Stimulated activated CD8-positive, alpha-beta memory T cell treated with anti-CD3 and anti-CD28 coated beads, Interleukin-2, amount 100 ng/mL, for 48 hours (primary cell): ENCODE results near the gene SMAD6.

Experiments used
- DNase-seq, 2 donors: peaks; one replicate each; pipeline ENCODE4 v3.0.0-alpha.2; 2020; ENCODE audit warnings: low read depth in 2 of 2

SMAD6 gene

DNA sequence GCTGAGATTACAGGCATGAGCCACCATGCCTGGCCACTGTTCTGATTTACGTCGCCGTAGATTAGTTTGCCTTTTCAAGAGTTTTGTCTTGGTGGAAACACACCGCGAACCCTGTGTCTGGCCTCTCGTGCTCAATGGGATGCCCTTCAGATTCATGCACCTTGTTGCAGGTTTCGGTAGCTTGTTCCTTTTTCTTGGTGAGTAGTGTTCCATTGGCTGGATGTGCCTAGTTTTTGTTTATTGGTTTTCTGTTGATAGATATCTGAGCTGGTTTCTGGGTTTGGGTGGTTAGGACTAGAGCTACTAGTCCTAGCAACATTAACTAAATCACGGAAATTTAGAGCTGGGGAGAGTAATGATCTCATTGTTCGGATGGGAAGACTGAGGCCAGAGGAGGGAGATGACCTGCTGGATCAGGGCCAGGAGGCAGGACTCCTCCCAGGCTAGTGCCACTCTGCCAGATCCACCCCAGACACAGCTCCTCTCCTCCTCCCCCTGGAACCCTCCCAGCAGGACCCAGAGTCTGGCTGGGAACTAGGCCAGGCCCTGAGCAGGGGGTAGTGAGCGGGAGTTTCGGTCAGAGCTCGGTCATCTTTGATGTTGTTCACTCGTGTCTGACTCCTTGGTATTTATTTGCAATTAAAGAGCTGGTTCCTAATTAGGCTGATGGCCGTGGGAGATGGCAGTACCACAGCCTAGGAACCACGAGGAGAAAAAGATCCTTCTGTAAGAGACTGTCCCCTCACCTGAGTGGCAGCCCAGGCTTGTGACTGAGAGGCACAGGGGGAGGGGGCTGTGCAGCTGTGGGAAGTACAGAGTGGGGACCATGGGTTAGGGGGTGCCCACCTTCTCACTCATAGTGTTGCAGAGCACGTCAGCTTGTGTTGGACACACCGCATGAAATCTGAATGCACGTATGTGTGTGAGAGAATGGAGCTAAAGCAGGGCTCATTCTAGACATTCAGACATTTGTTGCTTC lies 73.4 kb downstream of the SMAD6 start:
- no peak for DNase-seq

DNA sequence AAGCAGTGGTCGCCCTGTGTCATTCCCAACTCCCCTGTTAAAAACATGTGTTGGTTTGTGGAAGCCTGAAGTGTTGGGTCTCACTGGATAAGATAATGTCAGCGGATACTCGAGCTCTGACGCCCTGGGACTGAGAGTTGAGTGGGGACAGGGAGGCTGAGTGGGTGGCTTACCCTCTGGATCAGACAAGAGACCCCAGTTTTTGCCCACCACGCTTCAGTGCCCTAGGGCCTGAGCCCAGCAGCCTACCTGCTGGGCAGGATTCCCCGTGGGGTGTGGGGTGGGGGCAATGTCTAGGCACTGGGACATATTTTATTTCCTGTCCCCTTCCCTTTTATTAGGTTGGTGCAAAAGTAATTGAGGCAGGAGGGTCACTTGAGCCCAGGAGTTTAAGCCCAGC lies 75.0 kb downstream of the SMAD6 start:
- no peak for DNase-seq

DNA sequence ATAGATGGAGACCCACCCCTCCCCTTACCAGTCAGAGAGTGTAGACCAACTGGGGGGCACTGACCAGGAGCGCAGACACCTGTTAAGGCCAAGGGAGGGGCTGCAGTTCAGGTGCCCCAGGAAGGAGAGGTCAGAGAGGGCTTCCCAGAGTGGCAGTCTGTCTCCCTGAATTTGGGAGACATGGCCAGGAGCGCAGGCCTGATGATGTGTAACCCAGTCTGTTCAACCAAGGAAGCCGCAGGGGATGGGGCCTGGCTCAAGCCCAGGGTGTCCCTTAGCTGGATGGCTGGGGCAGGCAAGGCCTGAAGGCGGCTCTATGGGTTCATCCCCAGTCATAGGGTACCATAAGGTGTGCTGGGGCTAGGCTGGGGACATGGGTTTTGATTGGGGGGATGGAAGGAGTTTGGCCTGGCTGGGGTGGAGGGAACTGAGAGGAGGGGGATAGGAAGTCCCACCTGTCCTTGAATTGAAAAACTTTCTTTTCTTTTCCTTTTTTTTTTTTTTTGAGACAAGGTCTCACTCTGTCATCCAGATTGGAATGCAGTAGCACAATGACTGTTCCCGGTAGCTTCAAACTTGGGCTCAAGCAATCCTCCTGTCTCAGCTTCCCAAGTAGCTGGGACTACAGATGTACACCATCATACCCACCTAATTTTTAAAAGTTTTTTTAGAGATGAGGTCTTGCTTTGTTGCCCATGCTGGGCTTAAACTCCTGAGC lies 75.7 kb downstream of the SMAD6 start:
- no peak for DNase-seq

DNA sequence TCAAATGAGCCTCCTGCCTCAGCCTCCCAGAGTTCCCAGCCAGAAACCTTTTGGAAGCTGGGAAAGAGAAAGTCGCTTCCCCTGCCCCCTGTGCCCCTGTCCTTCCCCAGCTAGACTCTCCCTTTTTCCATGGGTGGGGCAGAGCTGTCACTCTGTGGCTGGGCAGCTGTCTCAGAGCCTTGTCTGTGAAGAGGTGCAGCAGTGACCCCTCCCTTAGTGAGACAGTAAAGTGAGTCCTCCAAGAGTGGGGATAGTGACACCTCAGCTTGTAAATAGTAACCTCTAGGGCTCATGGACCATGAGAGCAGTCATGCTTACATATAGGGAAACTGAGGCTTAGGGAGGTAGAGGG lies 76.3 kb downstream of the SMAD6 start:
- DNase-seq = no peak

DNA sequence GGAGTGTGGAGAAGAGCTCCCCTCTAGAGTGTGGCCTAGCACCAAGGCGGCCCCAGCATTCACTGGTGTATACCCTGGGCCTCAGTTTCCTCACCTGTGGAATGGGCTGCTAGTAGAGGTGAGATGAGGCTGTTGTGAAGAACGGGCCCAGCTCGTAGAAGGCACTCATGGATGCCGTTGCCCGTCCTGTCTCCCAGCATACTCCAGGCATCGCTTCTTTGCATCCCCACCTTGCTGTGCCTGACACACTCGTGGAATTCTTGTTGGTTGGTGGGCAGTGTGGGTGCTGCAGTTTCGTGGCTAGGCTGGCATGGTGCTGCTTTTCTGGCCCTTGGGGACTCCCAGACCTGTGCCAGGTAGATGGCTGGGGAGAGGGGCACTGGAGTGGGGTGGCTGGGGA lies 76.7 kb downstream of the SMAD6 start:
- no peak for DNase-seq

DNA sequence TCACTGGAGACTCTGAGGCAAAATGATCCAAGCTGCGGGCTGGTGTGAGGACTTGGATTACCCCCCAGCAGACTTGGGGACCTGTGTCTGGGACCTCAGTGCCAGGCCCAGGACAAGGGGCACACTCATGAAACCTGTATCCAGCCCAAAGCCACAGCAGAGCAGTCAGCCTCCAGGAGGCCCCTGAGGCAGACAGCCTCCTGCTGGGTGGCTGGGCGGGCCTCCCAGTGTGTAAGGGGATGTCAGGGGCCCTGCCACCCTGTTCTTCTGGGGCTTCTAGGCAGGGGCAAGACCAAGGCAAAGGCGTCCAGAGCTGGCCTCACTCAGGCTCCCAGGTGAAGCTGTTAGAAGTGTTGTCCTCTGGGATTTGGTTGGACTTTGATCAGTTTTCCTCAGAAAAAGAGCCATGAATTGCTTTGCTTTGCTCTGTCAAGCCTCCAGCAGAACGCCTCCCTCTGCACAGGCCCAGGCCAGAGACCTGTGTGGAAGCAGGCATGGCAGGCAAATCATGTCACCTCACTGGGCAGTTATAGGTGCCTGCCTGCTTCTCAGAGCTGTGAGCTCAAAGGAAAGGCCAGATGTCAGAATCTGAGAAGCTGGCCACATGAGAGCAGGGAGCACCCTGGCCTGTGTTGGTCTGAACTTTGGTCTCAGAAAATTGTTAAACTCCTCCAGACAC lies 77.4 kb downstream of the SMAD6 start:
- no peak for DNase-seq

DNA sequence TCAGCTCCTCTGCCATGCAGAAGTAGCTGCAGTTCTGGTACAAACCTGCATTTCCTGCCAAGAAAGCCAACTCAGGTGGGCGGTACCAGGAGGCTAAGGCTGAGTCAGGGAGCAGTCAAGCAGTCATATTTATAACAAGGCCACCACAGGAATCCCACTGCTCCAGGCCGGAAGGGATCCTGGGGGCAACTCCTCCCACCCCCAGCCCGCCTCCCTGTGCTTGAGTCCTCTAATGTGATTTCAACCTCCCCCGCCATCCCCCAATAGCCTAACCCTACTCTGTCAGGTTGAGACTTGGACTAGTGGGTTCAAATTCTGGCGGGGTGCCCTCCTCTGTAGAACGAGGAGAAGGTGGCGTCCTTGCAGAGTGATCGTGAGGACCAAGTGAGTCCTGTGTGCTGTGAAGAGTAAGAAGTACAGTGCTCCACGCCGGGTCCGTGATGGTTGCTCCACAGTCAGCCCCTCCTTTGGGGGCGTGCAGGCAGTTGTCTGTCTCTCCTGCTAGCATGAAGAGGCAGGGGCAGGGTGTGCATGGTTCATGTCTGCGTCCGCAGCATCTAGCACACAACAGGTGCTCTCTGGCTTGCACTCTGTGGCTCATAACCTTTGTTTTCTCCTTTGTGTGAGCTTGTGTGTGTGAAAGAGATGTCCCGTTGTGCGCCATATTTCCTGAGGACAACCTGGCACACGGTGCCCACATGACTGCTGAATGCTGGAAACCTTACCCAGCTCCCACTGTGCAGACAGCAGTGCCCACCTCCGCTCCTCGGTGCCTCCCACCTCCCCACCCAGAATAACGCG lies 78.3 kb downstream of the SMAD6 start:
- DNase-seq = no peak

DNA sequence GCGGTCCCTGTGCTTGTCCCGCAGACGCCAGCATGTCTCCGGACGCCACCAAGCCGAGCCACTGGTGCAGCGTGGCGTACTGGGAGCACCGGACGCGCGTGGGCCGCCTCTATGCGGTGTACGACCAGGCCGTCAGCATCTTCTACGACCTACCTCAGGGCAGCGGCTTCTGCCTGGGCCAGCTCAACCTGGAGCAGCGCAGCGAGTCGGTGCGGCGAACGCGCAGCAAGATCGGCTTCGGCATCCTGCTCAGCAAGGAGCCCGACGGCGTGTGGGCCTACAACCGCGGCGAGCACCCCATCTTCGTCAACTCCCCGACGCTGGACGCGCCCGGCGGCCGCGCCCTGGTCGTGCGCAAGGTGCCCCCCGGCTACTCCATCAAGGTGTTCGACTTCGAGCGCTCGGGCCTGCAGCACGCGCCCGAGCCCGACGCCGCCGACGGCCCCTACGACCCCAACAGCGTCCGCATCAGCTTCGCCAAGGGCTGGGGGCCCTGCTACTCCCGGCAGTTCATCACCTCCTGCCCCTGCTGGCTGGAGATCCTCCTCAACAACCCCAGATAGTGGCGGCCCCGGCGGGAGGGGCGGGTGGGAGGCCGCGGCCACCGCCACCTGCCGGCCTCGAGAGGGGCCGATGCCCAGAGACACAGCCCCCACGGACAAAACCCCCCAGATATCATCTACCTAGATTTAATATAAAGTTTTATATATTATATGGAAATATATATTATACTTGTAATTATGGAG lies 79.1 kb downstream of the SMAD6 start:
- DNase-seq = no peak

DNA sequence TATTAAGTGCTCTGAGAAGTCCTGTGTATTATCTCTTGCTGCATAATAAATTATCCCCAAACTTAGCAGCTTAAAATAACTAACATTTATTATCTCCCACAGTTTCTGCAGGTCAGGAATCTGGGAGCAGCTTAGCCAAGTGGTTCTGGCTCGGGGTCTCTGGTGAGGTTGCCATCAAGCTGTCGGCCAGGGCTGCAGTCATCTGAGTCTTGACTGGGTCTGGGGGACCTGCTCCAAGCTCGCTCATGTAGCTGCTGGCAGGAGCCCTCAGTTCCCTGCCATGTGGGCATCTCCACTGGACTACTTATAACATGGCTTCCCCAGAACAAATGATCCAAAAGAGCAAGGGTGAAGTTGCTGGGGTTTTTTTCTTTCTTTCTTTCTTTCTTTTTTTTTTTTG lies 80.7 kb downstream of the SMAD6 start:
- DNase-seq = no peak

DNA sequence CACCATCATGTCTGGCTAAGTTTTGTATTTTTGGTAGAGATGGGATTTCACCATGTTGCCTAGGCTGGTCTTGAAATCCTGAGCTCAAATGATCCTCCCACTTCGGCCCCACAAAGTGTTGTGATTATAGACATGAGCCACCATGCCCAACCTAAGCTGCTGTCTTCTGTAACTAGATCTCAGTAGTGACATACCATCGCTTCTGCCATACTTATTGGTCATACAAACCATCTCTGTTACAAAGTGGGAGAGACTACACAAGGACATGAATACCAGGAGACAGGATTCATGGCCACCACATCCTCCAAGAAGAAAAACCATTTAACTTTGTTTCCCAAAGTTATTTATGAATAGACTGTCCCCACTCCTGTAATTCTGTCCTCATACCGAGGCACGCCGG lies 81.3 kb downstream of the SMAD6 start:
- no peak for DNase-seq

DNA sequence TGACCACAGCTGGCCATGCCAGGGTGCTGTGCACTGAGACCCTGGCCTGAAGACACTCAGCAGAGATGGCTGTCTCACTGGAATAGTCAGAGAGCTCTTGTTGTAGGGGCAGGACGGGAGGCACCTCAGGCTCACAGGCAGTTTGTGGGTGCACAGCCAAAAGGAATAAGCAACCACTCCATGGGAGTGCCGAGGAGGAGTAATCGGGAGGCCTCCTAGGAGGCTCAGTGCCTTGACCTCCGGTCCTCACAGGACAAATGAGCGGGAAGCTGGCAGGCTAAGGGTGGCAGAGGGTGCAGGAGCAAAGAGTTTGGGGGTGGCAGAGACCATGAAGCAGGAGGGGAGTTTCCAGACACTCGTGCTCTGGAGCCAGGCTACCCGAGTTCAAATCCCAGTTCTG lies 81.7 kb downstream of the SMAD6 start:
- no peak for DNase-seq

DNA sequence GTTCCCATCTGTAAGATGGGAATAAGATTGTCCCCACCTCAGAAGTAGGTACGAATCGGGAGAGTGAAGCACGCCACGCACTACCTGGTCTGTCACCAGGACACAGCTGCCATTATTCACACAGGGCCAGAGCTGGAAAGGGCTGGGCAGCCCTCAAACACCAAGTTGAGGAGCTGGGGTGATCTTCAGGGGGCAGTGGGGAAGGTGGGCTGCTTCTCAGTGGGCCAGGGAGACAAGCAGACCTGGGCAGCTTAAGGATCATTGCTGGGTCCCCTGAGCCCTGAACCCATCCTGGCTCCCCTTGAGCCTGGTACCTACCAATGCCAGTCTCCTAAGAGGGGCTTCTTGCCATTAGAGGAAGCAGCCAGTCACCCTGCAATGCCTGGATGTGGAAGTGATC lies 82.1 kb downstream of the SMAD6 start:
- DNase-seq = no peak

DNA sequence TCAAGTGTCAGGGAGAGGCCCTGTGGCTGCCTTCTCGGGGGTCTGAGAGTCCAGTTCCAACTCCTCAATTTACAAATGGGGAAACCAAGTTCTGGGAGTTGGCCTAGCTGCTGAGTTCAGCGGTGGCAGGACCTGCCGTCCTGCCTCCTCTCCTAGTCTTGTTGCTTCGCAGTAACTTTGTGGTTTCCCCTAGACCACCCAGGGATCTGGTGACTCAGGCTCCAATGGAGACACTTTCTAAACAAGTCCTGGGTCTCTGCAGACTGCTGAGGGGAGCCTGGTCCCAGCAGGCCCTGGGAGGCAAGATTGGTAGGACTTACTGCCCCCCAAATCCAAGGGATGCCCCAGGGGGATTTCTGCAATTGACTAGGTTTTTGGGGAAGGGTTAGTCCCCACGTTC lies 83.6 kb downstream of the SMAD6 start:
- DNase-seq = no peak

DNA sequence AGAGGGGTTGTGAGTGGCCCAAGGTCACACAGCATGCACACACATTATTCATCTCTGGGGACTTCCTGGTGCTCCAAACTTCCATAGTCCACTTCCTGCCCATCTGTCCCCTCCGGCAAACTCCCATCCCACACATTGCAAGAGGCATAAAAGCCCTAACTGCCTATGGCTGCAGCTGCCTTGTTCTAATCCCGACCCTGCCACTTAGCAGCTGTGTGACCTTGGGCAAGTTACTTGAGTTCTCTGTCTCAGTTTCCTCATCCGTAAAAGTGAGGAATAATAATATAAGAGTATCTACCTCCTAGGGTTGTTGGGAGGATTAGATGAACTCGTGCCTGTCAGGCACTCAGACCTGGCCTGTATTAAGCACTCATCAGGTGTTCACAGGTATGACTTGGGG lies 84.2 kb downstream of the SMAD6 start:
- DNase-seq = no peak

DNA sequence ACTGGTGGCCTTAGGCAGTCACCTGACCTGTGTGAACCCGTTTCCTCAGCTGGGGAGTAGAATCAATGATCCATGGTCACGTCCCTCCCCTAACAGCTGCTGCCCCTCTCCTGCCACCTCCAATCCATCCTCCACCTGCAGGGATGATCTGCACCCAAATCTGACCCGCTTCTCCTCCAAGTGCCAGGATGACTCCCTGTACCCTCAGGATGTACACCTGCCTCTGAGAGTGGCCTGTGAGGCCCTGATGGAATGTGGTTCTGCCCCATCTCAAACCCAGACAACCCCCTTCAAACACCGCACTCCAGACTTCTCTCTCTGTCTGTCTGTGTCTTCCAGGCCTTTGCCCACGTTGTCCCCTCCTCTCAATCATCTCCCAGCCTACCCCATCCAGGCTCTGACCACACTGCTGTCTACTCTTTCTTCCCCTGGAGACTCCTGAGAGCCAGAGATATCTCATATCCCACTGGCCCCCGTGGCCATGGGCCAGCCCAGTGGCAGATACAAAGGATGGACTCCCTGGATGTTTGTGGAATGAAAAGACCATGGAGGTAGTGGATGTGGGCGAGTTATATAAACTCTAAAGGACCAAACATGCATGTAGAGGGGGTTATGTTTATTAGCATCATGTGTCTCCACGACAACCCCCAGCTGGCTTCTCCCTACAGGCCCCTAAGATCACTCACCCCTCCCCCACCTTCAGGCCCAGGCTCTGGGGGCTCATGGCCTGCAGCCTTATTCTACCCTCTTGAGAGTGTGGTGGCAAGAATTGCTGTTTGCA lies 84.9 kb downstream of the SMAD6 start:
- no peak for DNase-seq

DNA sequence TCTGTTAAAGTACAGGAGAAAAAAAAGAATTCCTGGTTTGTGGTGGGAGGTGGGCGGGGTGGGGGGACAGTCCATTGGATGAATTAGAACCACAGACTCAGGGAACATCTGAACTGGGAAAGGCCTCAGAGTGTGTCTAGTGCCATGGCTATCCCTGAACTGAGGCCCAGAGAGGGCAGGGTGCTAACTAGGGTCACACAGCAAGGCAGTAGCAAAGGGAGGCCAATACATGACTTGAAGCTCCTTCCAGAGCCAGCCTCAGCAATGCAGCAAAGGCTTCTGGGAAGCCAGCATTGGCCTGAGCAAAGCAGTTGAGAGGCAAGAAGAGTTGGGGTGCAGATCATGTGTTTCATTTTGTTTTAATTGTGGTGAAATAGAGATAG lies 85.4 kb downstream of the SMAD6 start:
- DNase-seq = no peak

DNA sequence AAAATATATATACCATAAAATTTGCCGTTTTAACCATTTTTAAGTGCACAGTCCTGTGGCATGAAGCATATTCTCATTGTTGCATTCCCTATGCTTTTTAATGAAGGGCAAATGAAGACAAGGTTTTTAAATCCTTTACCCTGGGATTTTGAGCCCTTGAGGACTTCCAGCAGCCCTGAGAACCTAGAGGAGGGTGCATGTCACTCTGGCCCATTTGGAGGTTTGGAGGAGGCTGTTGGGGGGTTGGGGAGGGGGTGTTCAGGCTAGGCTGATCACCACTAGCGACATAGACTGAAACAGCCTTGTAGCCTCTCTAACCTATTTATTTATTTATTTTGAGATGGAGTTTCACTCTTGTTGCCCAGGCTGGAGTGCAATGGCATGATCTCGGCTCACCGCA lies 86.0 kb downstream of the SMAD6 start:
- DNase-seq = no peak

DNA sequence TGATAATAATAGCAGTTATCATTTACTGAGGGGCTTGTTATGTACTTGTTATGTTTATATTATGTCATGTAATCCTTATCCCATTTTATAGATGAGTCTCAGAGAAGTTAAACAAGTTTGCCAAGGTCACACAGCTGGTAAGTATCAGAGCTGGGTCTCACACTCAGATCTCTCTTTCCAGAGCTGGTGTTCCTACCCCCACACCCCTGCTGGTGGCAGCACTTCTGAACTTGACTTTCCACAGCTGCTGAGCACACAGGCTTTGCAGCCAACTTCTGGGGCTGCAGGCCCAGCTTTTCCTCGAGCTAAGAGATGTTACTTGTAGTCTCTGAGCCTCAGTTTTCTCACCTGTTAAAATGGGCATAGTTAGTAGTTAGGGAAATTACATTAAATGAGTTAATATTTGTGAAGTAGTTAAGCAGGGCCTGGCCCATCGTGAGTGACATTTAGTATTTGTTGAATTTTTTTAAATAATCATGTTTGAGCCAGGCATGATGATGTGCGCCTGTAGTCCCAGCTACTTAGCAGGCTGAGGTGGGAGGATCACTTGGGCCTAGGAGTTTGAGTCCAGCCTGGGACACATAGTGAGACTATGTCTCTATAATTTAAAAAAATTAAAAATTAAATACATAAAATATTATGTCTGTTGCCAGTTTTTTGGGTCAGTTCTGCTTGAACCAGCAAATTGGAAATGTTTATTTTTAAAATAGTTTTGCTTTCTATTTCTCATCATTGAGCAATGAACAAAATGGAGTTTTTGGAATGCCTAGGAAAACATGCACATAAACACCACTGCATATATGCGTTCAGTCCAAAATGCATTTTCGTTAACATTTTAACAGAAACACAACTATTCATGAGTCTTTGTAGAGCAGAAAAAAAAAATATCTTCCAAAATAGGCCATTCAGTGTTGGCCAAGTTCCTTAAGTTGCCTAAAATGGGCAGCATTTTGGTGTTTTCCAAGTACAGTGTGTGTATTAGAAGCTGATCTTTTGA lies 87.3 kb downstream of the SMAD6 start:
- no peak for DNase-seq

DNA sequence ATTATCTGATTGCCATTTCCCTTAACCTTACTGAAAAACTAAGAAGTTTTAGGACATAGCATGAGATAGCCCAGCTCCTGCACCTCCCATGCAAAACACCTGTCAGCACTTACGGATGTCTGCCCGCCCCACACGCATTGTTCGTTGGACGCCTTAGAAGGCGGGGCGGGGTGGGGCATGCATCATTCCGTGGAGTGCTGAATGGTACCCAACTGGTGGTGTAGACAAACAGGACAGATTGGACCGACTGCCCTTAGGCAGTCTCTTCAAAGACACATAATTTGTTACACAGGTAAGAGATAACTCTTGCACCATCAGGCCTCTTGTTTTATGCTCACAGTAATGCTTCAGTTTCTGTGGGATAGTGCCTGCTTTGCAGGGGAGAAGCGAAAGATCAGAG lies 93.8 kb downstream of the SMAD6 start:
- no peak for DNase-seq
